ENCODE measurements around the gene ATP8A2.

DNA sequence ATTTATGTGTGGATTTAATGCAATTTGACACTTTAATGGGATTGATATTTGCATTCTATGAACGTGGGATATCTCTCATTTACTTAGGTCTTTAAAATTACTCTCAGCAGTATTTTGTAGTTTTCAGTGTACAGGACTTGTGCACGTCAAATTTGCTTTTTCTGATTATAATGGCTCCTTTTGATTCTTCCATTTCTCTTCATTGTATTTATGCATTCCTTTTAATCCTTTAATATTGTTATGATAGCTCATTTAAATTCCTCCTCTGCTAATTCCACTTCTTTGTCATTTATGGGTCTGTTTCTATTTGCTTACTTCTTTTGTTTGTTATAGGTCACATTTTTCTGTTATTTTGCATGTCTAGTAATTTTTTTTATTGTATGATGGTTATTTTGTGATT is 226.6 kb downstream of the ATP8A2 start:
- TF ChIP-seq, protein P1, sequence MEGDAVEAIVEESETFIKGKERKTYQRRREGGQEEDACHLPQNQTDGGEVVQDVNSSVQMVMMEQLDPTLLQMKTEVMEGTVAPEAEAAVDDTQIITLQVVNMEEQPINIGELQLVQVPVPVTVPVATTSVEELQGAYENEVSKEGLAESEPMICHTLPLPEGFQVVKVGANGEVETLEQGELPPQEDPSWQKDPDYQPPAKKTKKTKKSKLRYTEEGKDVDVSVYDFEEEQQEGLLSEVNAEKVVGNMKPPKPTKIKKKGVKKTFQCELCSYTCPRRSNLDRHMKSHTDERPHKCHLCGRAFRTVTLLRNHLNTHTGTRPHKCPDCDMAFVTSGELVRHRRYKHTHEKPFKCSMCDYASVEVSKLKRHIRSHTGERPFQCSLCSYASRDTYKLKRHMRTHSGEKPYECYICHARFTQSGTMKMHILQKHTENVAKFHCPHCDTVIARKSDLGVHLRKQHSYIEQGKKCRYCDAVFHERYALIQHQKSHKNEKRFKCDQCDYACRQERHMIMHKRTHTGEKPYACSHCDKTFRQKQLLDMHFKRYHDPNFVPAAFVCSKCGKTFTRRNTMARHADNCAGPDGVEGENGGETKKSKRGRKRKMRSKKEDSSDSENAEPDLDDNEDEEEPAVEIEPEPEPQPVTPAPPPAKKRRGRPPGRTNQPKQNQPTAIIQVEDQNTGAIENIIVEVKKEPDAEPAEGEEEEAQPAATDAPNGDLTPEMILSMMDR (conservative IDR thresholded peaks at IDR 0.05; ENCODE audit: low read length), result no peak
- no peak for TF ChIP-seq EZH2phosphoT487 (IDR thresholded peaks at IDR 0.05; ENCODE audit: borderline replicate concordance, low read depth, low read length)

Data from OCI-LY7 (cell line).